Astrocyte (in vitro differentiated cells and primary cell): ENCODE results near the gene CASP10.

Experiments
- EZH2 ChIP-seq: IDR thresholded peaks from 2 replicates; pipeline ENCODE4 v1.6.1; 2012; ENCODE audit warnings: mild to moderate bottlenecking, low read length, inconsistent platforms; ENCODE audit not compliant: insufficient read depth
- TF ChIP-seq, protein P1 (sequence below): IDR thresholded peaks from 2 replicates; pipeline ENCODE4 v1.5.1; 2011; ENCODE audit warnings: low read depth, mild to moderate bottlenecking, inconsistent platforms, low read length, moderate library complexity; ENCODE audit not compliant: insufficient read depth

DNA sequence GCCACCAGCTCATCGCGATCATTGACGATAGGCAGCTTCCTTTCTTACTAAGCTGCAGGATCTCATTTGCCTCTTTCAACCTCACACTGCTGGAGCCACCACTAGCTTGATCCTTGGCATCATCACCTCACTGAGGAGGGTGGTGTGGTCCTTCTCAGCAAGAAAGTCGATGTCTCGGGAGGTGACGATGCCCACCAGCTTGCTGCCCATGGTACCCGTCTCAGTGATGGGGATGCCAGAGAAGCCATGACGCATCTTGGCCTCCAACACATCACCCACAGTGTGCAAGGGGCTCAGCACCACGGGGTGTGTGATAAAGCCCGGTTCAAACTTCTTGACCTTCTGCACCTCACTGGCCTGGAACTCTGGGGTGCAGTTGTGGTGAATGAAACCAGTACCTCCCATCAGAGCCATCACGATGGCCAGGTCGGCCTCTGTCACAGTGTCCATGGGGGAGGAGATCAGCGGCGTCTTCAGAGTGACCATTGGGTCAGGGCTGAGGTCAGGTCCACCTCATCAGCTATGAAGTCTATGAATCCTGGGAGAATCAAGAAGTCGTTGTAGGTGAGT, 44.5 kb upstream of the CASP10 start:
- TF ChIP-seq, protein P1, sequence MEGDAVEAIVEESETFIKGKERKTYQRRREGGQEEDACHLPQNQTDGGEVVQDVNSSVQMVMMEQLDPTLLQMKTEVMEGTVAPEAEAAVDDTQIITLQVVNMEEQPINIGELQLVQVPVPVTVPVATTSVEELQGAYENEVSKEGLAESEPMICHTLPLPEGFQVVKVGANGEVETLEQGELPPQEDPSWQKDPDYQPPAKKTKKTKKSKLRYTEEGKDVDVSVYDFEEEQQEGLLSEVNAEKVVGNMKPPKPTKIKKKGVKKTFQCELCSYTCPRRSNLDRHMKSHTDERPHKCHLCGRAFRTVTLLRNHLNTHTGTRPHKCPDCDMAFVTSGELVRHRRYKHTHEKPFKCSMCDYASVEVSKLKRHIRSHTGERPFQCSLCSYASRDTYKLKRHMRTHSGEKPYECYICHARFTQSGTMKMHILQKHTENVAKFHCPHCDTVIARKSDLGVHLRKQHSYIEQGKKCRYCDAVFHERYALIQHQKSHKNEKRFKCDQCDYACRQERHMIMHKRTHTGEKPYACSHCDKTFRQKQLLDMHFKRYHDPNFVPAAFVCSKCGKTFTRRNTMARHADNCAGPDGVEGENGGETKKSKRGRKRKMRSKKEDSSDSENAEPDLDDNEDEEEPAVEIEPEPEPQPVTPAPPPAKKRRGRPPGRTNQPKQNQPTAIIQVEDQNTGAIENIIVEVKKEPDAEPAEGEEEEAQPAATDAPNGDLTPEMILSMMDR = no peak
- TF ChIP-seq EZH2 = no peak
